ENCODE data around the gene HBQ1.
A peak's percentile ranks its signal among the peaks of the same experiment; 100 is the strongest.

Gene HBQ1

GRCh38 chr16:154217-155030, 25.8 kb upstream of the HBQ1 start (continued):
- peak; percentile 79 for TF ChIP-seq ZNF335 (tag by site-specific recombination; conservative IDR thresholded peaks at IDR 0.05)
- no peak for TF ChIP-seq ZNF513 (tag by site-specific recombination; IDR thresholded peaks at IDR 0.05)
- peak; percentile 82 for TF ChIP-seq GLIS2 (tag by site-specific recombination; IDR thresholded peaks at IDR 0.05)
- no peak for TF ChIP-seq ZNF223 (tag by site-specific recombination; IDR thresholded peaks at IDR 0.05)
- peak; percentile 45 for TF ChIP-seq KLF1 (tag by site-specific recombination; IDR thresholded peaks at IDR 0.05)
- peak; percentile 47 for TF ChIP-seq ZBTB8A (tag by site-specific recombination; IDR thresholded peaks at IDR 0.05)
- TF ChIP-seq ZNF350 (tag by site-specific recombination; IDR thresholded peaks at IDR 0.05), result no peak
- peak; percentile 41; the same call in 1 of the 2 replicates for TF ChIP-seq ZNF777 (tag by site-specific recombination; IDR thresholded peaks at IDR 0.05; ENCODE audit: borderline replicate concordance)
- peak; percentile 85 for TF ChIP-seq ZFHX2 (tag by site-specific recombination; conservative IDR thresholded peaks at IDR 0.05)
- TF ChIP-seq ZBTB26 (tag by site-specific recombination; optimal IDR thresholded peaks at IDR 0.05), result peak; percentile 53
- no peak for TF ChIP-seq ZNF175 (tag by site-specific recombination; IDR thresholded peaks at IDR 0.05)
- no peak for TF ChIP-seq ZNF394 (tag by site-specific recombination; IDR thresholded peaks at IDR 0.05; ENCODE audit: borderline replicate concordance)
- TF ChIP-seq ZNF132 (tag by site-specific recombination; IDR thresholded peaks at IDR 0.05; ENCODE audit: borderline replicate concordance), result no peak
- TF ChIP-seq ZNF473 (tag by site-specific recombination; IDR thresholded peaks at IDR 0.05), result no peak
- TF ChIP-seq ZBTB17 (tag by site-specific recombination; IDR thresholded peaks at IDR 0.05), result peak; percentile 34; the same call in 1 of the 2 replicates
- peak; percentile 22; the same call in 1 of the 2 replicates for TF ChIP-seq ZBTB7A (tag by site-specific recombination; IDR thresholded peaks at IDR 0.05; ENCODE audit: low read depth)
- peak; percentile 56 for TF ChIP-seq KLF9 (tag by site-specific recombination; IDR thresholded peaks at IDR 0.05; ENCODE audit: low read depth)
- TF ChIP-seq ZNF645 (tag by site-specific recombination; IDR thresholded peaks at IDR 0.05), result no peak
- TF ChIP-seq ZFP69B (tag by site-specific recombination; IDR thresholded peaks at IDR 0.05), result no peak
- TF ChIP-seq BCL6B (tag by site-specific recombination; IDR thresholded peaks at IDR 0.05), result no peak
- no peak for TF ChIP-seq HOXC10 (CRISPR knock-in tag; IDR thresholded peaks at IDR 0.05)
- TF ChIP-seq ZNF362 (tag by site-specific recombination; IDR thresholded peaks at IDR 0.05), result no peak
- peak; percentile 94 for TF ChIP-seq GLIS1 (tag by site-specific recombination; IDR thresholded peaks at IDR 0.05)
- TF ChIP-seq ZNF221 (tag by site-specific recombination; IDR thresholded peaks at IDR 0.05; ENCODE audit: borderline replicate concordance), result no peak
- TF ChIP-seq ZFP41 (tag by site-specific recombination; IDR thresholded peaks at IDR 0.05; ENCODE audit: borderline replicate concordance), result no peak
- 0 out of 2 replicates have a peak, but pooled peaks have one; percentile 30 for TF ChIP-seq ZBTB10 (tag by site-specific recombination; IDR thresholded peaks at IDR 0.05)
- no peak for TF ChIP-seq ZNF76 (tag by site-specific recombination; IDR thresholded peaks at IDR 0.05; ENCODE audit: borderline replicate concordance, low read depth)
- TF ChIP-seq ZNF398 (tag by site-specific recombination; IDR thresholded peaks at IDR 0.05), result no peak
